ENCODE results near the gene PRPF6. TPM values are rescaled to one million over a fixed set of nuclear protein-coding genes. Genes with fewer than 3 reads are reported as not detected.

Gene PRPF6
- total RNA-seq, 2 donors from 2014 or later: 42.3 to 52.1 TPM

- Histone ChIP-seq H3K36me3 (replicated peaks in 1 of 2; ENCODE audit: insufficient read depth in 1 of 2, low read depth in 2 of 2) (no peaks in the 10 kb centered on the region), H3K4me3 (no peak overlapping the region), H3K9me3 (no peaks in the 10 kb centered on the region), H3K4me1 (peaks cover 28% of the 10 kb centered on the region), H3K27ac (no peak overlapping the region), H3K27me3 (no peaks in the 10 kb centered on the region)
- TF ChIP-seq POLR2A (IDR thresholded peaks at IDR 0.05) (no peak), CTCF (IDR thresholded peaks at IDR 0.05) (no peak)
- DNase-seq (no peak), ATAC-seq (no peak)
- WGBS, 2 donors: 51 to 58% methylated on average over 21 to 24 of the region's 27 CpGs
- intact Hi-C loops (cut with DNase I): no loop called here
These were observed 84.4 kb downstream of the PRPF6 start for GRCh38 chr20:64065062-64065973.

GRCh38 chr20:64065974-64066343 is 85.0 kb downstream of the PRPF6 start:
- Histone ChIP-seq H3K4me1 (peaks cover 28% of the 10 kb centered on the region), H3K27ac (no peak overlapping the region), H3K27me3 (no peaks in the 10 kb centered on the region), H3K36me3 (replicated peaks in 1 of 2; ENCODE audit: insufficient read depth in 1 of 2, low read depth in 2 of 2) (no peaks in the 10 kb centered on the region), H3K9me3 (no peaks in the 10 kb centered on the region), H3K4me3 (no peak overlapping the region)
- no peak for ATAC-seq
- intact Hi-C loops (cut with DNase I): no loop called here
- 44% methylated on average over 5 of the region's 5 CpGs; no CpG with 5 or more reads in 1 of the 2 donors for WGBS, 2 donors
- no peak for TF ChIP-seq POLR2A (IDR thresholded peaks at IDR 0.05)
- no peak for TF ChIP-seq CTCF (IDR thresholded peaks at IDR 0.05)
- DNase-seq: no peak

GRCh38 chr20:64067005-64067632 is 86.2 kb downstream of the PRPF6 start:
- ATAC-seq (no peak), DNase-seq (no peak)
- intact Hi-C loops (cut with DNase I): no loop called here

GRCh38 chr20:64067733-64068307 is 86.9 kb downstream of the PRPF6 start:
- no peaks in the 10 kb centered on the region for H3K27me3 ChIP-seq
- intact Hi-C loops (cut with DNase I): no loop called here
- no peaks in the 10 kb centered on the region for H3K36me3 ChIP-seq (replicated peaks in 1 of 2; ENCODE audit: insufficient read depth in 1 of 2, low read depth in 2 of 2)
- no peak for DNase-seq
- no peak overlapping the region for H3K27ac ChIP-seq
- no peak overlapping the region for H3K4me3 ChIP-seq
- H3K4me1 ChIP-seq: peaks cover 19% of the 10 kb centered on the region
- H3K9me3 ChIP-seq: no peaks in the 10 kb centered on the region
- WGBS, 2 donors: 76 to 100% methylated on average over 2 to 11 of the region's 12 CpGs
- ATAC-seq: no peak
- TF ChIP-seq CTCF (IDR thresholded peaks at IDR 0.05) (no peak), POLR2A (IDR thresholded peaks at IDR 0.05) (no peak)

More at GRCh38 chr20:64067005-64067632, 86.2 kb downstream of the PRPF6 start:
- 85 to 96% methylated on average over 3 to 6 of the region's 6 CpGs for WGBS, 2 donors
- no peaks in the 10 kb centered on the region for H3K27me3 ChIP-seq
- H3K27ac ChIP-seq: no peak overlapping the region
- H3K36me3 ChIP-seq (replicated peaks in 1 of 2; ENCODE audit: insufficient read depth in 1 of 2, low read depth in 2 of 2): no peaks in the 10 kb centered on the region
- peaks cover 26% of the 10 kb centered on the region for H3K4me1 ChIP-seq
- no peaks in the 10 kb centered on the region for H3K9me3 ChIP-seq
- no peak overlapping the region for H3K4me3 ChIP-seq
- TF ChIP-seq POLR2A (IDR thresholded peaks at IDR 0.05) (no peak), CTCF (IDR thresholded peaks at IDR 0.05) (no peak)

Data from body of pancreas (tissue), 4 donors.